Naive thymus-derived CD8-positive, alpha-beta T cell (primary cell): ENCODE data around the gene LSM4. TPM values are rescaled to one million over a fixed set of nuclear protein-coding genes. Genes with fewer than 3 reads are reported as not detected.
"Not testable (repeated sequence)": the region's sequence is repeated elsewhere in the genome, so short reads cannot be mapped to it uniquely, and the experiment has no call there.

Experiments
- ATAC-seq, 2 donors: fragments of 150-1000 bp; cut with Tn5 transposase in 1 of 2; sonication (Bioruptor Pico), chemical (Tn5 transposase) in 1 of 2; 1 replicate in 1 of 2; 2 replicates in 1 of 2; pipeline ENCODE4 v1.10.0; 2021; ENCODE audit warnings: mild to moderate bottlenecking in 2 of 2, moderate library complexity in 2 of 2
- POLR2A ChIA-PET: fragments of 350-600 bp; sonication (Branson Sonifier 250); formaldehyde crosslinking; loops from one replicate; lab custom pipeline; 2021; ENCODE audit warnings: antibody characterized with exemption; lab: Charles Lee
- DNase-seq, 10 donors: peaks; one replicate each; pipeline versions ENCODE4 v3.0.0 to v3.0.0-alpha.2; 2020 to 2022
- H3K27ac Mint-ChIP-seq, 10 donors: one replicate each; pipeline ENCODE4 v1.8.0; 2020 to 2022; ENCODE audit warnings: mild to moderate bottlenecking in 10 of 10, mixed read lengths in 10 of 10, moderate library complexity in 4 of 10, inconsistent platforms in 1 of 10
- H3K27me3 Mint-ChIP-seq, 5 donors: one replicate each; pipeline ENCODE4 v1.8.0; 2021 to 2022; ENCODE audit warnings: mixed read lengths in 5 of 5
- H3K36me3 Mint-ChIP-seq, 3 donors: one replicate each; pipeline ENCODE4 v1.8.0; 2020 to 2022; ENCODE audit warnings: mixed read lengths in 3 of 3, mild to moderate bottlenecking in 2 of 3, inconsistent platforms in 1 of 3
- H3K4me1 Mint-ChIP-seq, 4 donors: one replicate each; pipeline ENCODE4 v1.8.0; 2021 to 2022; ENCODE audit warnings: mixed read lengths in 4 of 4
- H3K4me3 Mint-ChIP-seq, 10 donors: one replicate each; pipeline ENCODE4 v1.8.0; 2020 to 2022; ENCODE audit warnings: mild to moderate bottlenecking in 10 of 10, mixed read lengths in 10 of 10, moderate library complexity in 6 of 10, inconsistent platforms in 1 of 10
- H3K9me3 Mint-ChIP-seq, 9 donors: one replicate each; pipeline ENCODE4 v1.8.0; 2020 to 2022; ENCODE audit warnings: mixed read lengths in 9 of 9, mild to moderate bottlenecking in 3 of 9, inconsistent platforms in 1 of 9, moderate library complexity in 1 of 9
- polyA plus RNA-seq, 3 donors: library from polyadenylated mRNA; unstranded; fragments of 300-500 nt; fragmentation: Illumina TruSeq; gene quantifications; one replicate each; pipeline ENCODE4 v1.2.3, GENCODE V29; 2021
- total RNA-seq, 8 experiments: library from RNA in 2 of 8; stranded (reverse) in 2 of 8; gene quantifications; one replicate each; pipeline ENCODE4 v1.2.3 and lab custom pipeline; 2021 to 2026

LSM4 gene
- total and polyA plus RNA-seq, 5 experiments from 2014 or later = 82.1 to 198 (median 162) TPM

GRCh38 chr19:18351544-18351943 is 28.7 kb upstream of the LSM4 start:
- ATAC-seq = no peak
- Mint-ChIP-seq H3K9me3 (no peaks in the 10 kb centered on the region), H3K4me3 (no peak overlapping the region), H3K4me1 (peaks cover 0 to 11% (median 9%) of the 10 kb centered on the region in 4 donors), H3K27ac (no peak overlapping the region), H3K27me3 (no peaks in the 10 kb centered on the region), H3K36me3 (peaks cover 3 to 74% (median 22%) of the 10 kb centered on the region in 3 donors)
- no peak for DNase-seq
- POLR2A ChIA-PET = interaction anchor here (0.7 kb wide), 1 partner anchor 171 kb away, joined by 3 read pairs; the partner anchor contains the start of gene ELL

GRCh38 chr19:18350490-18350889 is 27.6 kb upstream of the LSM4 start:
- H3K4me3 Mint-ChIP-seq = no peak overlapping the region
- no peak overlapping the region for H3K27ac Mint-ChIP-seq
- POLR2A ChIA-PET = no interaction called here
- H3K9me3 Mint-ChIP-seq = no peaks in the 10 kb centered on the region
- no peak for ATAC-seq
- H3K27me3 Mint-ChIP-seq = no peaks in the 10 kb centered on the region
- H3K4me1 Mint-ChIP-seq = peaks cover 5 to 17% (median 13%) of the 10 kb centered on the region in 4 donors
- H3K36me3 Mint-ChIP-seq = peaks cover 3 to 72% (median 17%) of the 10 kb centered on the region in 3 donors
- DNase-seq = no peak

GRCh38 chr19:18349524-18350128 is 26.8 kb upstream of the LSM4 start:
- Mint-ChIP-seq H3K4me3 (no peak overlapping the region), H3K27me3 (no peaks in the 10 kb centered on the region), H3K4me1 (peaks cover 5 to 17% (median 13%) of the 10 kb centered on the region in 4 donors), H3K27ac (peak overlapping the region in 2 of 10 donors; percentile 29 to 33), H3K36me3 (peaks cover 3 to 72% (median 15%) of the 10 kb centered on the region in 3 donors), H3K9me3 (no peaks in the 10 kb centered on the region)
- no peak for DNase-seq
- ATAC-seq = no peak
- POLR2A ChIA-PET = no interaction called here

GRCh38 chr19:18348818-18349339 is 26.0 kb upstream of the LSM4 start:
- H3K27me3 Mint-ChIP-seq, POLR2A ChIA-PET, H3K9me3 Mint-ChIP-seq, ATAC-seq, DNase-seq, H3K4me3 Mint-ChIP-seq: not testable (repeated sequence)
- H3K27ac Mint-ChIP-seq = peak overlapping the region in 1 of 10 donors; percentile 15
- peaks cover 3 to 74% (median 14%) of the 10 kb centered on the region in 3 donors for H3K36me3 Mint-ChIP-seq
- peaks cover 5 to 17% (median 13%) of the 10 kb centered on the region in 4 donors for H3K4me1 Mint-ChIP-seq

- DNase-seq = no peak
- Mint-ChIP-seq H3K4me3 (no peak overlapping the region), H3K27me3 (no peaks in the 10 kb centered on the region), H3K36me3 (peaks cover 3 to 74% (median 8%) of the 10 kb centered on the region in 3 donors), H3K27ac (no peak overlapping the region), H3K4me1 (peaks cover 5 to 17% (median 13%) of the 10 kb centered on the region in 4 donors), H3K9me3 (no peaks in the 10 kb centered on the region)
- ATAC-seq = no peak
- POLR2A ChIA-PET = no interaction called here
Measured at GRCh38 chr19:18348171-18348570, 25.3 kb upstream of the LSM4 start.

- no peaks in the 10 kb centered on the region for H3K9me3 Mint-ChIP-seq
- H3K27ac Mint-ChIP-seq = peak overlapping the region in 7 of 10 donors; percentile 0 to 89 (median 45)
- DNase-seq = no peak
- no peak for ATAC-seq
- H3K4me1 Mint-ChIP-seq = peaks cover 15 to 31% (median 20%) of the 10 kb centered on the region in 4 donors
- POLR2A ChIA-PET = no interaction called here
- H3K4me3 Mint-ChIP-seq = peak overlapping the region in 1 of 10 donors; percentile 0
- H3K27me3 Mint-ChIP-seq = no peaks in the 10 kb centered on the region
- peaks cover 3 to 71% (median 8%) of the 10 kb centered on the region in 3 donors for H3K36me3 Mint-ChIP-seq
Measured at GRCh38 chr19:18346091-18346490, 23.2 kb upstream of the LSM4 start.

GRCh38 chr19:18345296-18345695 is 22.4 kb upstream of the LSM4 start:
- Mint-ChIP-seq H3K27me3 (no peaks in the 10 kb centered on the region), H3K27ac (peak overlapping the region in 3 of 10 donors; percentile 21 to 28 (median 27))

GRCh38 chr19:18344582-18344950 is 21.7 kb upstream of the LSM4 start:
- Mint-ChIP-seq H3K4me3 (no peak overlapping the region), H3K9me3 (no peaks in the 10 kb centered on the region), H3K27ac (peak overlapping the region in 2 of 10 donors; percentile 38 to 63), H3K36me3 (peaks cover 0 to 60% (median 2%) of the 10 kb centered on the region in 3 donors), H3K27me3 (no peaks in the 10 kb centered on the region), H3K4me1 (peaks cover 17 to 35% (median 27%) of the 10 kb centered on the region in 4 donors)
- DNase-seq (no peak), ATAC-seq (no peak)
- POLR2A ChIA-PET = interaction anchor here (8.0 kb wide), 1 partner anchor 64 kb away, joined by 60 read pairs; the partner anchor contains the start of gene JUND

More at GRCh38 chr19:18345296-18345695, 22.4 kb upstream of the LSM4 start:
- no peak overlapping the region for H3K4me3 Mint-ChIP-seq
- no peak for ATAC-seq
- POLR2A ChIA-PET = interaction anchor here (8.0 kb wide), 1 partner anchor 65 kb away, joined by 60 read pairs; the partner anchor contains the start of gene JUND
- DNase-seq = no peak
- no peaks in the 10 kb centered on the region for H3K9me3 Mint-ChIP-seq
- H3K36me3 Mint-ChIP-seq = peaks cover 1 to 67% (median 6%) of the 10 kb centered on the region in 3 donors
- H3K4me1 Mint-ChIP-seq = peaks cover 15 to 31% (median 21%) of the 10 kb centered on the region in 4 donors

GRCh38 chr19:18342090-18342632 is 19.3 kb upstream of the LSM4 start:
- POLR2A ChIA-PET = interaction anchor here (0.8 to 8.0 kb wide), 4 partner anchors 13 to 65 kb away, joined by 3 to 60 read pairs (median 4); partner anchors contain the start of genes JUND and LSM4
- Mint-ChIP-seq H3K4me1 (peaks cover 12 to 33% (median 28%) of the 10 kb centered on the region in 4 donors), H3K9me3 (no peaks in the 10 kb centered on the region), H3K27me3 (peaks cover 0 to 1% (median 0%) of the 10 kb centered on the region in 5 donors), H3K4me3 (peak overlapping the region; percentile 84 to 93 (median 90)), H3K36me3 (peaks cover 0 to 41% (median 0%) of the 10 kb centered on the region in 3 donors), H3K27ac (peak overlapping the region in 7 of 10 donors; percentile 73 to 95 (median 93))
- no peak for ATAC-seq
- DNase-seq = no peak

GRCh38 chr19:18340990-18341868 is 18.4 kb upstream of the LSM4 start:
- H3K9me3 Mint-ChIP-seq = no peaks in the 10 kb centered on the region
- ATAC-seq = peak; percentile 79 to 88
- H3K4me3 Mint-ChIP-seq = peak overlapping the region; percentile 84 to 93 (median 90)
- peak overlapping the region; percentile 28 to 97 (median 94) for H3K27ac Mint-ChIP-seq
- peaks cover 0 to 1% (median 0%) of the 10 kb centered on the region in 5 donors for H3K27me3 Mint-ChIP-seq
- POLR2A ChIA-PET = interaction anchor here (0.6 to 8.0 kb wide), 5 partner anchors 12 to 1877 kb away, joined by 3 to 60 read pairs (median 4); partner anchors contain the start of gene JUND
- peaks cover 0 to 34% (median 0%) of the 10 kb centered on the region in 3 donors for H3K36me3 Mint-ChIP-seq
- peaks cover 10 to 29% (median 23%) of the 10 kb centered on the region in 4 donors for H3K4me1 Mint-ChIP-seq
- DNase-seq = peak; percentile 37 to 85 (median 55)

- peak in 9 of 10 donors; percentile 29 to 69 (median 52) for DNase-seq
- peaks cover 0 to 28% (median 0%) of the 10 kb centered on the region in 3 donors for H3K36me3 Mint-ChIP-seq
- peaks cover 10 to 24% (median 20%) of the 10 kb centered on the region in 4 donors for H3K4me1 Mint-ChIP-seq
- peak within 1 kb of the TSS; percentile 28 to 97 (median 94) for H3K27ac Mint-ChIP-seq
- peak within 1 kb of the TSS; percentile 84 to 93 (median 90) for H3K4me3 Mint-ChIP-seq
- no peaks in the 10 kb centered on the region for H3K9me3 Mint-ChIP-seq
- ATAC-seq = peak; percentile 42 to 67
- H3K27me3 Mint-ChIP-seq = peaks cover 0 to 1% (median 0%) of the 10 kb centered on the region in 5 donors
- POLR2A ChIA-PET = interaction anchor here (0.6 to 8.0 kb wide), 5 partner anchors 12 to 300 kb away, joined by 3 to 60 read pairs (median 4); partner anchors contain the start of genes JUND and LSM4
Measured at GRCh38 chr19:18340190-18340989, 17.5 kb upstream of the LSM4 start, which contains the start of gene PGPEP1. PGPEP1 (plus strand) TSS chr19:18340598; CDS start chr19:18340682, 84 bp downstream.
